Neuron (in vitro differentiated cells): Measurements from ENCODE around the gene ITGAV.
"Not testable (repeated sequence)": the region's sequence is repeated elsewhere in the genome, so short reads cannot be mapped to it uniquely, and the experiment has no call there.

Experiments
- H2AFZ ChIP-seq: one replicate; pipeline ENCODE4 v1.6.1; 2013; ENCODE audit warnings: low read depth, mild to moderate bottlenecking, inconsistent platforms, low read length, moderate library complexity
- H3K27me3 ChIP-seq: one replicate; pipeline ENCODE4 v1.6.1; 2013; ENCODE audit warnings: low read length; ENCODE audit not compliant: insufficient read depth
- H3K36me3 ChIP-seq: one replicate; pipeline ENCODE4 v1.6.1; 2013; ENCODE audit warnings: low read length; ENCODE audit not compliant: insufficient read depth
- H3K4me1 ChIP-seq: one replicate; pipeline ENCODE4 v1.6.1; 2013; ENCODE audit warnings: low read length; ENCODE audit not compliant: insufficient read depth
- H3K4me3 ChIP-seq: 2 replicates; pipeline ENCODE4 v1.5.1; 2013; ENCODE audit warnings: mild to moderate bottlenecking, low read length, moderate library complexity
- H3K9me3 ChIP-seq: one replicate; pipeline ENCODE4 v1.6.1; 2013; ENCODE audit warnings: low read length

ITGAV gene

GRCh38 chr2:186560254-186560653, 29.6 kb upstream of the ITGAV start:
- Histone ChIP-seq H3K4me3 (no peak overlapping the region), H3K4me1 (no peaks in the 10 kb centered on the region), H3K36me3 (no peaks in the 10 kb centered on the region), H3K27me3 (no peaks in the 10 kb centered on the region), H3K9me3 (no peaks in the 10 kb centered on the region), H2AFZ (no peak overlapping the region)

- no peaks in the 10 kb centered on the region for H3K4me1 ChIP-seq
- H2AFZ ChIP-seq, result no peak overlapping the region
- no peaks in the 10 kb centered on the region for H3K9me3 ChIP-seq
- H3K27me3 ChIP-seq, result no peaks in the 10 kb centered on the region
- no peak overlapping the region for H3K4me3 ChIP-seq
- no peaks in the 10 kb centered on the region for H3K36me3 ChIP-seq
Observed at GRCh38 chr2:186561467-186562208, 28.2 kb upstream of the ITGAV start.

- Histone ChIP-seq H3K9me3 (no peaks in the 10 kb centered on the region), H3K27me3 (no peaks in the 10 kb centered on the region), H3K4me3 (no peak overlapping the region), H3K4me1 (no peaks in the 10 kb centered on the region), H3K36me3 (no peaks in the 10 kb centered on the region), H2AFZ (no peak overlapping the region)
Observed at GRCh38 chr2:186562209-186562578, 27.7 kb upstream of the ITGAV start.

GRCh38 chr2:186568600-186568999, 21.3 kb upstream of the ITGAV start:
- peaks cover 15% of the 10 kb centered on the region for H3K4me1 ChIP-seq
- H3K9me3 ChIP-seq, H2AFZ ChIP-seq, H3K36me3 ChIP-seq, H3K4me3 ChIP-seq, H3K27me3 ChIP-seq: not testable (repeated sequence)

- H3K9me3 ChIP-seq, H2AFZ ChIP-seq, H3K36me3 ChIP-seq, H3K27me3 ChIP-seq, H3K4me3 ChIP-seq: not testable (repeated sequence)
- H3K4me1 ChIP-seq, result peaks cover 15% of the 10 kb centered on the region
Observed at GRCh38 chr2:186569127-186569526, 20.7 kb upstream of the ITGAV start.

GRCh38 chr2:186569897-186570296, 20.0 kb upstream of the ITGAV start:
- no peaks in the 10 kb centered on the region for H3K27me3 ChIP-seq
- H3K4me3 ChIP-seq, result no peak overlapping the region
- H2AFZ ChIP-seq, result peak overlapping the region; percentile 13
- peaks cover 15% of the 10 kb centered on the region for H3K4me1 ChIP-seq
- H3K36me3 ChIP-seq, result no peaks in the 10 kb centered on the region
- no peaks in the 10 kb centered on the region for H3K9me3 ChIP-seq

- Histone ChIP-seq H3K4me3 (no peak overlapping the region), H2AFZ (peak overlapping the region; percentile 13), H3K4me1 (peaks cover 17% of the 10 kb centered on the region), H3K9me3 (no peaks in the 10 kb centered on the region), H3K36me3 (no peaks in the 10 kb centered on the region), H3K27me3 (no peaks in the 10 kb centered on the region)
Observed at GRCh38 chr2:186570604-186571003, 19.3 kb upstream of the ITGAV start.

GRCh38 chr2:186572705-186573104, 17.2 kb upstream of the ITGAV start:
- no peaks in the 10 kb centered on the region for H3K9me3 ChIP-seq
- no peaks in the 10 kb centered on the region for H3K36me3 ChIP-seq
- H3K27me3 ChIP-seq, result no peaks in the 10 kb centered on the region
- H3K4me1 ChIP-seq, result peaks cover 18% of the 10 kb centered on the region
- no peak overlapping the region for H3K4me3 ChIP-seq
- H2AFZ ChIP-seq, result no peak overlapping the region

GRCh38 chr2:186573531-186573930, 16.3 kb upstream of the ITGAV start:
- Histone ChIP-seq H3K9me3 (no peaks in the 10 kb centered on the region), H3K36me3 (no peaks in the 10 kb centered on the region), H2AFZ (no peak overlapping the region), H3K4me3 (no peak overlapping the region), H3K4me1 (peaks cover 18% of the 10 kb centered on the region), H3K27me3 (no peaks in the 10 kb centered on the region)

GRCh38 chr2:186575302-186575701, 14.6 kb upstream of the ITGAV start:
- no peak overlapping the region for H3K4me3 ChIP-seq
- H3K9me3 ChIP-seq, result no peaks in the 10 kb centered on the region
- H3K36me3 ChIP-seq, result no peaks in the 10 kb centered on the region
- H2AFZ ChIP-seq, result no peak overlapping the region
- H3K27me3 ChIP-seq, result no peaks in the 10 kb centered on the region
- H3K4me1 ChIP-seq, result peaks cover 11% of the 10 kb centered on the region

- no peak overlapping the region for H3K4me3 ChIP-seq
- peaks cover 6% of the 10 kb centered on the region for H3K4me1 ChIP-seq
- no peaks in the 10 kb centered on the region for H3K9me3 ChIP-seq
- no peaks in the 10 kb centered on the region for H3K36me3 ChIP-seq
- no peaks in the 10 kb centered on the region for H3K27me3 ChIP-seq
- H2AFZ ChIP-seq, result no peak overlapping the region
Observed at GRCh38 chr2:186575856-186576255, 14.0 kb upstream of the ITGAV start.

GRCh38 chr2:186576614-186577013, 13.2 kb upstream of the ITGAV start:
- no peaks in the 10 kb centered on the region for H3K36me3 ChIP-seq
- no peaks in the 10 kb centered on the region for H3K27me3 ChIP-seq
- H3K4me1 ChIP-seq, result peaks cover 2% of the 10 kb centered on the region
- H3K9me3 ChIP-seq, result no peaks in the 10 kb centered on the region
- H2AFZ ChIP-seq, result no peak overlapping the region
- no peak overlapping the region for H3K4me3 ChIP-seq

- no peaks in the 10 kb centered on the region for H3K9me3 ChIP-seq
- H3K4me1 ChIP-seq, result peaks cover 9% of the 10 kb centered on the region
- no peaks in the 10 kb centered on the region for H3K36me3 ChIP-seq
- H3K27me3 ChIP-seq, result no peaks in the 10 kb centered on the region
- no peak overlapping the region for H2AFZ ChIP-seq
- H3K4me3 ChIP-seq, result no peak overlapping the region
Observed at GRCh38 chr2:186582698-186583097, 7.2 kb upstream of the ITGAV start.

- H2AFZ ChIP-seq, result no peak overlapping the region
- no peaks in the 10 kb centered on the region for H3K36me3 ChIP-seq
- no peaks in the 10 kb centered on the region for H3K27me3 ChIP-seq
- peaks cover 9% of the 10 kb centered on the region for H3K4me1 ChIP-seq
- no peak overlapping the region for H3K4me3 ChIP-seq
- H3K9me3 ChIP-seq, result no peaks in the 10 kb centered on the region
Observed at GRCh38 chr2:186584053-186584452, 5.8 kb upstream of the ITGAV start.
